Right hindlimb (tissue), 1 donor: ENCODE data around the gene CD248.

Experiments
- DNase-seq: peaks from one replicate; pipeline ENCODE4 v3.0.0-alpha.2; 2018

The CD248 gene

GRCh38 chr11:66268952-66269905 lies 47.6 kb downstream of the CD248 start:
- DNase-seq, result peak; percentile 49

GRCh38 chr11:66268244-66268951 lies 48.4 kb downstream of the CD248 start, which contains the start of gene RAB1B:
TSS of gene RAB1B (plus strand) at chr11:66268639. CDS start at chr11:66268680, 41 bp downstream.
- peak; percentile 100 for DNase-seq

- peak; percentile 96 for DNase-seq
Observed at GRCh38 chr11:66267379-66268243, 49.2 kb downstream of the CD248 start.

GRCh38 chr11:66267039-66267378 lies 49.8 kb downstream of the CD248 start:
- DNase-seq, result no peak

GRCh38 chr11:66266378-66267038 lies 50.3 kb downstream of the CD248 start:
- no peak for DNase-seq

GRCh38 chr11:66265531-66266377 lies 51.1 kb downstream of the CD248 start:
- DNase-seq, result no peak

GRCh38 chr11:66264914-66265313 lies 51.9 kb downstream of the CD248 start:
- no peak for DNase-seq
